SU-DHL-6 (cell line): Measurements from ENCODE around the gene LRRC4C.

Experiments
- H2AFZ ChIP-seq: fragments of 200-600 bp; sonication (generic); 2 replicates; pipeline ENCODE4 v1.6.1; 2014; ENCODE audit warnings: low read depth, mild to moderate bottlenecking, moderate library complexity, mixed read lengths, antibody characterized with exemption, low read length; ENCODE audit not compliant: severe bottlenecking
- H3F3A ChIP-seq: fragments of 200-600 bp; shearing (Covaris generic); 2 replicates; pipeline ENCODE4 v1.6.0; 2016; ENCODE audit warnings: antibody characterized with exemption, mild to moderate bottlenecking; ENCODE audit not compliant: insufficient read depth
- H3K27ac ChIP-seq: fragments of 200-600 bp; sonication (generic); 2 replicates; pipeline ENCODE4 v1.5.1; 2016; ENCODE audit warnings: low read depth, mild to moderate bottlenecking, low read length, moderate library complexity, mixed read lengths
- H3K27me3 ChIP-seq: fragments of 200-600 bp; sonication (generic), shearing (Covaris generic); 2 replicates; pipeline ENCODE4 v1.6.0; 2014; ENCODE audit warnings: mild to moderate bottlenecking, low read length
- H3K36me3 ChIP-seq: fragments of 200-600 bp; sonication (generic); 2 replicates; pipeline ENCODE4 v1.6.1; 2014; ENCODE audit warnings: mild to moderate bottlenecking, low read length, mixed read lengths
- H3K4me2 ChIP-seq: fragments of 300-600, 200-600 bp; shearing (Covaris generic), sonication (generic); 2 replicates; pipeline ENCODE4 v1.6.0; 2014; ENCODE audit warnings: low read length, low read depth, mild to moderate bottlenecking; ENCODE audit not compliant: poor library complexity, severe bottlenecking
- H3K4me3 ChIP-seq: fragments of 200-600 bp; sonication (generic); 2 replicates; pipeline ENCODE4 v1.5.1; 2014; ENCODE audit warnings: antibody characterized with exemption, low read length, mild to moderate bottlenecking, mixed read lengths; ENCODE audit not compliant: insufficient read depth, poor library complexity, severe bottlenecking
- H3K79me2 ChIP-seq: fragments of 200-600 bp; sonication (generic); 2 replicates; pipeline ENCODE4 v1.6.1; 2014; ENCODE audit warnings: mild to moderate bottlenecking, low read length, moderate library complexity; ENCODE audit not compliant: insufficient read depth
- H3K9ac ChIP-seq: fragments of 200-600 bp; sonication (generic); 2 replicates; pipeline ENCODE4 v1.7.0; 2014; ENCODE audit warnings: mild to moderate bottlenecking, low read length
- H3K9me2 ChIP-seq: fragments of 200-600 bp; sonication (generic); replicated peaks from 2 replicates; pipeline ENCODE4 v1.6.1; 2014; ENCODE audit warnings: low read length; ENCODE audit not compliant: insufficient read depth
- H3K9me3 ChIP-seq: fragments of 200-600 bp; sonication (generic); 2 replicates; pipeline ENCODE4 v1.6.1; 2014; ENCODE audit warnings: low read length, mixed read lengths; ENCODE audit not compliant: insufficient read depth
- H4K20me1 ChIP-seq: fragments of 200-600 bp; sonication (generic); 2 replicates; pipeline ENCODE4 v1.6.1; 2014; ENCODE audit warnings: low read depth, mild to moderate bottlenecking, antibody characterized with exemption, low read length, moderate library complexity, mixed read lengths
- EZH2phosphoT487 ChIP-seq: fragments of 200-600 bp; sonication (generic), shearing (Covaris generic); conservative IDR thresholded peaks from 2 replicates; pipeline ENCODE4 v1.6.1; 2018; ENCODE audit warnings: mild to moderate bottlenecking, antibody characterized with exemption, low read length, moderate library complexity, mixed read lengths
- TF ChIP-seq, protein P1 (sequence below): fragments of 200-600 bp; sonication (generic); IDR thresholded peaks from one replicate; pipeline ENCODE4 v1.5.1; 2017; ENCODE audit warnings: antibody characterized with exemption, mild to moderate bottlenecking, low read length, moderate library complexity; ENCODE audit not compliant: insufficient read depth, poor library complexity, severe bottlenecking

Gene LRRC4C

DNA sequence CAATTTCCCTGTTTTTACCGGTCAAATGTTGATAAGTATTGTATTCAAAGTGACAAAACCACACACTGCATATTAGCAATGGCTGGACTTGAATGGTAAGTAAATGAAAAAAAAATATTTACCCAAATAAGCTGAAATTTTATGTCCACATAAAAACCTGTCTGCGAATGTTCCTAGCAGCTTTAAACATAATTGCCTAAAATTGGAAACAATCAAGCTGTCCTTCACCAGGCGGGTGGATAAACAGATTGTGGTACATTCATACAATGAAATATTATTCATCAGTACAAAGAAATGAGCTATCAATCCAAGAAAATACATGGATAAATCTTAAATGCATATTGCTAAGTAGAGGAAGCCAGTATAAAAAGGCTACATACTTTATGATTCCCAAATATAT is 1067.8 kb downstream of the LRRC4C start:
- H3K27me3 ChIP-seq: no peaks in the 10 kb centered on the region
- H3K4me2 ChIP-seq: no peak overlapping the region
- no peak for TF ChIP-seq EZH2phosphoT487
- TF ChIP-seq, protein P1, sequence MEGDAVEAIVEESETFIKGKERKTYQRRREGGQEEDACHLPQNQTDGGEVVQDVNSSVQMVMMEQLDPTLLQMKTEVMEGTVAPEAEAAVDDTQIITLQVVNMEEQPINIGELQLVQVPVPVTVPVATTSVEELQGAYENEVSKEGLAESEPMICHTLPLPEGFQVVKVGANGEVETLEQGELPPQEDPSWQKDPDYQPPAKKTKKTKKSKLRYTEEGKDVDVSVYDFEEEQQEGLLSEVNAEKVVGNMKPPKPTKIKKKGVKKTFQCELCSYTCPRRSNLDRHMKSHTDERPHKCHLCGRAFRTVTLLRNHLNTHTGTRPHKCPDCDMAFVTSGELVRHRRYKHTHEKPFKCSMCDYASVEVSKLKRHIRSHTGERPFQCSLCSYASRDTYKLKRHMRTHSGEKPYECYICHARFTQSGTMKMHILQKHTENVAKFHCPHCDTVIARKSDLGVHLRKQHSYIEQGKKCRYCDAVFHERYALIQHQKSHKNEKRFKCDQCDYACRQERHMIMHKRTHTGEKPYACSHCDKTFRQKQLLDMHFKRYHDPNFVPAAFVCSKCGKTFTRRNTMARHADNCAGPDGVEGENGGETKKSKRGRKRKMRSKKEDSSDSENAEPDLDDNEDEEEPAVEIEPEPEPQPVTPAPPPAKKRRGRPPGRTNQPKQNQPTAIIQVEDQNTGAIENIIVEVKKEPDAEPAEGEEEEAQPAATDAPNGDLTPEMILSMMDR: no peak
- no peaks in the 10 kb centered on the region for H3K79me2 ChIP-seq
- H3F3A ChIP-seq: no peaks in the 10 kb centered on the region
- no peak overlapping the region for H3K9ac ChIP-seq
- no peak overlapping the region for H3K4me3 ChIP-seq
- no peak overlapping the region for H2AFZ ChIP-seq
- no peaks in the 10 kb centered on the region for H3K9me3 ChIP-seq
- H4K20me1 ChIP-seq: no peaks in the 10 kb centered on the region
- H3K27ac ChIP-seq: no peak overlapping the region
- no peaks in the 10 kb centered on the region for H3K36me3 ChIP-seq
- no peaks in the 10 kb centered on the region for H3K9me2 ChIP-seq

GRCh38 chr11:40388097-40388818 is 1071.2 kb downstream of the LRRC4C start:
- no peaks in the 10 kb centered on the region for H3K36me3 ChIP-seq
- no peak for TF ChIP-seq EZH2phosphoT487
- TF ChIP-seq, protein P1: no peak
- no peaks in the 10 kb centered on the region for H4K20me1 ChIP-seq
- H3K27me3 ChIP-seq: no peaks in the 10 kb centered on the region
- no peak overlapping the region for H3K4me3 ChIP-seq
- no peak overlapping the region for H3K4me2 ChIP-seq
- H3K79me2 ChIP-seq: no peaks in the 10 kb centered on the region
- no peak overlapping the region for H3K27ac ChIP-seq
- H3F3A ChIP-seq: no peaks in the 10 kb centered on the region
- no peak overlapping the region for H2AFZ ChIP-seq
- no peak overlapping the region for H3K9ac ChIP-seq
- no peaks in the 10 kb centered on the region for H3K9me2 ChIP-seq
- no peaks in the 10 kb centered on the region for H3K9me3 ChIP-seq

DNA sequence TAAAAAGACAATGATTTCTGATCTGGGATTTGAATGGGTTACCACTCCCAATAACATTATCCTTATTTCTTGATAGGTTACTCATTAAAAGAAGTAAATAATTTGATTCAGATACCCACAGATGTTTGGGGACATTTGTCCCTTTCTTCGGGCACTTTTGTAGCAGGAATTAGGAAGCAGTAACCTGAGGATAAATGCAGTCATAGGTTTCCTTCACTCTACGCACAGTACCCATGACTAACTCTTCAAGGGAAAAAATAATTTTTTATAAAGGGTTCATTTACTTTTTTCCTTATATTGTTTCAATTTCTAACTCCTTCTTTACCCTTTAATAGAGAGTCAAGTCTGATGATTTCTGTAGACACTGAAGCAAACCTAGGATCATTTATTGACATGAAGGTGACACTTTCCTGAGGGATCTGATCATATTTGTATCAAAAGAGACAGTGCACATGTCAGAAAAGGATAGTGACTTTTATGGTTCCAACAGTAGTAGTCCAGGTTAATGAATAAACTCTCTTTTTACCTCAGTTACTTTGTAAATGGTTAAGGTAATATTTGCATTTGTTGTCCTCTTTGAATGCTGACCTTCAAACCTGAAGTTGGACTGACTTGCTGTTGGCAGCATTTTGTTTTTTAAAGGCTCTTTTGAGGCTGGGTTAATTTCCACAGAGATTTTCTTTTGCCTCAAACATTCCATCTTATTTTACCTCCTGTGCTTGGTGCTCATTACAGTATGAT is 1072.0 kb downstream of the LRRC4C start:
- no peaks in the 10 kb centered on the region for H3K9me3 ChIP-seq
- H3K9ac ChIP-seq: no peak overlapping the region
- no peaks in the 10 kb centered on the region for H3K9me2 ChIP-seq
- H2AFZ ChIP-seq: no peak overlapping the region
- no peaks in the 10 kb centered on the region for H3K27me3 ChIP-seq
- H4K20me1 ChIP-seq: no peaks in the 10 kb centered on the region
- no peaks in the 10 kb centered on the region for H3K79me2 ChIP-seq
- H3F3A ChIP-seq: no peaks in the 10 kb centered on the region
- no peak overlapping the region for H3K4me2 ChIP-seq
- no peak overlapping the region for H3K4me3 ChIP-seq
- H3K36me3 ChIP-seq: no peaks in the 10 kb centered on the region
- no peak overlapping the region for H3K27ac ChIP-seq
- TF ChIP-seq, protein P1: no peak
- TF ChIP-seq EZH2phosphoT487: no peak
